Dendritic cell treated with granulocyte-macrophage colony-stimulating factor and Interleukin-4, amounts not matched to agents 40 ng/mL and 50 ng/mL, for 4 days (primary cell): ENCODE results near the gene AFAP1L2.

Experiments used
- H3K27ac Mint-ChIP-seq: one replicate; pipeline ENCODE4 v1.8.0; 2022; ENCODE audit warnings: mild to moderate bottlenecking, mixed read lengths
- H3K27me3 Mint-ChIP-seq: one replicate; pipeline ENCODE4 v1.8.0; 2022; ENCODE audit warnings: mild to moderate bottlenecking, mixed read lengths
- H3K36me3 Mint-ChIP-seq: one replicate; pipeline ENCODE4 v1.8.0; 2022; ENCODE audit warnings: low read depth, mixed read lengths
- H3K4me1 Mint-ChIP-seq: one replicate; pipeline ENCODE4 v1.8.0; 2022; ENCODE audit warnings: low read depth, mixed read lengths
- H3K4me3 Mint-ChIP-seq: one replicate; pipeline ENCODE4 v1.8.0; 2022; ENCODE audit warnings: mild to moderate bottlenecking, moderate library complexity, mixed read lengths
- H3K9me3 Mint-ChIP-seq: one replicate; pipeline ENCODE4 v1.8.0; 2022; ENCODE audit warnings: mixed read lengths
- intact Hi-C: fragments of 100-400 bp; cut with micrococcal nuclease; formaldehyde crosslinking; loops from one replicate; pipeline ENCODE4 v1.15.0; 2022

Gene AFAP1L2

DNA sequence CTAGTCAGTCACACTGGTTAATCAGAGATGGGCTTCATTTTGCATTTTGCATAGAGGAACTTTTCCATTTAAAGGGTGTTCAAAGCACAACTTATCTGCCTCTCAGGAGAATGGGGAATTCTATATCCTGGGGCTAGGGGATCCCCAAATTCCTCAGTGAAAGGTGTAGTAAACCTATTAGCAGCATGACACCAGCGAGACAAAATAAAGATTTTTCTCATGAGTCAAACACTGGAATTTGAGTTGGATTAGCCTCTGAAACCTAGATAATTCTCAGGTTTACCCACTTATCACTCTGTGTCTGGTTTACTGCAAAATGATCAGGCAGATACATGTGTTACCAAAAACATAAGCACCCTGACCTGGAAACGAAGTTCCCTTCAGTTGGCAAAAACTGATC lies 2.1 kb downstream of the AFAP1L2 start:
- no peaks in the 10 kb centered on the region for H3K36me3 Mint-ChIP-seq
- intact Hi-C loops: no loop called here
- peaks cover 62% of the 10 kb centered on the region for H3K27me3 Mint-ChIP-seq
- H3K4me3 Mint-ChIP-seq: no peak overlapping the region
- no peaks in the 10 kb centered on the region for H3K9me3 Mint-ChIP-seq
- H3K27ac Mint-ChIP-seq: no peak overlapping the region
- peaks cover 9% of the 10 kb centered on the region for H3K4me1 Mint-ChIP-seq

DNA sequence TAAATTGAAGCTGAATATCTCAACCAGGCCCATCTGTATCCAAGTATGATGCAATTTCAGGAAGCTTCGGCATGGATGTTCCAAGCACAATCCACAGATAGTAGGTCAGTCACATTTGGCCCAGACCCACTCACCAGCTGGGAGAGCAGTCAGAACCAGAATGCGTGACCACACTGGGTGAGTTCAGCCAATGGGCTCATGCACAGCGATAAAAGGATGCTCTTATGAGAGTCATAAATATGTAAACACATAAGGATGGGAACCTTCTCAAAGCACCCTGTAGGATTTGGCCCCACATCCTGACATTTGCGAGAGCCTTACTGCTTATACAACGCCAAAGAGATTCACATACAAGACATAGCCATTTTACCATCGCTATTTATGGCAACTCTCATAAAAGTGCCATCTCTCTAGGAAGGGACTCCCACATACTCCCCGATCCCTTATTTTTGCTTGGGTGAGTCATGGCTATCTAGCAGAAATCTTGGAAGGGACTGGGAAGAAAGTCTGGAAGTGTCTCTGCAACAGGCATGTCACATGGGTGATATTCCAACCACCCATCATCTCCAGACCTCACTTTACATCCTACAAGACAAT lies 3.0 kb downstream of the AFAP1L2 start:
- Mint-ChIP-seq H3K36me3 (no peaks in the 10 kb centered on the region), H3K4me1 (peaks cover 9% of the 10 kb centered on the region), H3K27ac (no peak overlapping the region), H3K4me3 (no peak overlapping the region), H3K9me3 (no peaks in the 10 kb centered on the region), H3K27me3 (peaks cover 62% of the 10 kb centered on the region)
- intact Hi-C loops: no loop called here

DNA sequence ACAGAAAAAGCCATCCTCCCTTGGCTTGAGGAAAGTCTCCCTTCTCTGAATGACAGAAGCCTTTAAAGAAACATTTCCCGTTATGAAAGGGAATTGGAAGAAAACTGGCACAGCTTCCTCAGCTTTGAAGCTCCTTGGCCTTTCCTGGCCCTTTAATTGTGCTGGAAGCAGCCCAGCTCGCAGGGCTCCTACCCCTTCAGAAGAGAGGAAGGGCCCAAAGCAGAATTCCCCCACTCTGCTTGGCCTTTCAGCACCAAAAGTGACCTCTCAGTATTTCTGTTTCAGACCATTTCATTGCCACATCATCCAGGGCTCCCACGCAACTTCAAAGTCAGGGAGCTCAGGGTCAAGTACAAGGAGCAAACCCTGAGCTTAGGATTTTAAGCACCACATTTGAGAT lies 4.2 kb downstream of the AFAP1L2 start:
- Mint-ChIP-seq H3K4me1 (peaks cover 9% of the 10 kb centered on the region), H3K27me3 (peaks cover 54% of the 10 kb centered on the region), H3K4me3 (no peak overlapping the region), H3K9me3 (no peaks in the 10 kb centered on the region), H3K36me3 (no peaks in the 10 kb centered on the region), H3K27ac (no peak overlapping the region)
- intact Hi-C loops: no loop called here

DNA sequence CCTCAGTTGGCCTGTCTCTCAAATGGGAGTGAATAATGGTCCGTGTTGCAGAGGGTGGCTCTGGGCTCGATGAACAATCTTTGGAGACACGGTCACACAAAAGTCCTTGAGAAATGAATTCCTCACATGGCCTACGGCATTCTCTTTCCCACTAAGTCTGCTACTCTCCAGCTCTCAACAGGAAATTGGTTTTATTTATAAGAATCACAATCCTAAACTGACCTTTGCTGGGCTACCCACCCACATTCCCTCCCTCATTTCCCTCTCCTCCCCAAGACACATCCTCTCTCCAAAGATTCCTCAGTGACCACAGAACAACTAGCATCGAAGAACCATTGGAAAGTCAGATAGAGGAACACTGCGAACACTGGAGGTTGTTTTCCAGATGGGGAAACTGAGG lies 4.7 kb downstream of the AFAP1L2 start:
- Mint-ChIP-seq H3K27ac (no peak overlapping the region), H3K4me1 (peaks cover 6% of the 10 kb centered on the region), H3K27me3 (peaks cover 52% of the 10 kb centered on the region), H3K9me3 (no peaks in the 10 kb centered on the region), H3K36me3 (no peaks in the 10 kb centered on the region), H3K4me3 (no peak overlapping the region)
- intact Hi-C loops: no loop called here

- no peaks in the 10 kb centered on the region for H3K4me1 Mint-ChIP-seq
- no peak overlapping the region for H3K4me3 Mint-ChIP-seq
- H3K36me3 Mint-ChIP-seq: no peaks in the 10 kb centered on the region
- no peaks in the 10 kb centered on the region for H3K9me3 Mint-ChIP-seq
- H3K27me3 Mint-ChIP-seq: peaks cover 45% of the 10 kb centered on the region
- intact Hi-C loops: no loop called here
- H3K27ac Mint-ChIP-seq: no peak overlapping the region
Observed at GRCh38 chr10:114398587-114399331, 5.5 kb downstream of the AFAP1L2 start.

- no peak overlapping the region for H3K27ac Mint-ChIP-seq
- H3K4me1 Mint-ChIP-seq: no peaks in the 10 kb centered on the region
- H3K4me3 Mint-ChIP-seq: no peak overlapping the region
- intact Hi-C loops: no loop called here
- no peaks in the 10 kb centered on the region for H3K36me3 Mint-ChIP-seq
- no peaks in the 10 kb centered on the region for H3K9me3 Mint-ChIP-seq
- H3K27me3 Mint-ChIP-seq: peaks cover 38% of the 10 kb centered on the region
Observed at GRCh38 chr10:114397651-114398145, 6.6 kb downstream of the AFAP1L2 start.

DNA sequence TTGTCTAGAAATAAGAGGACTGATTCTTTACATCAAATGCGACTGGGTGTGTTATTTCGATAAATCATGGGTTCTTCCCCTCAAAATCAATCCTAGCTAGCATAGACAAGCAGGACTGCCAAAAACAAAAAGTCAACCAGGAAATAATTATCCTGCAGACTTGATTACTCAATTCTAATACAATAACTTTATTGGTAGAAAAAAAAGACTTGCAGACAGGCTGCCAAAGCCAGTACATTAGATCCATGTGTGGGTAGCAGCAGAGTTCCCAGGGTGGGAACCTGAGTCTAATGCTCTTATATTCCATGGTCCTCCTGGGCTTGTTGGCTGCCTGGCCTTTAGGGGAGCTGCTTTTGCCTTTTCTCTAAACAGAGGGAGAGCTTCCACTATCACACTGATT lies 7.8 kb downstream of the AFAP1L2 start:
- H3K4me1 Mint-ChIP-seq: no peaks in the 10 kb centered on the region
- no peaks in the 10 kb centered on the region for H3K9me3 Mint-ChIP-seq
- peaks cover 26% of the 10 kb centered on the region for H3K27me3 Mint-ChIP-seq
- intact Hi-C loops: no loop called here
- no peak overlapping the region for H3K4me3 Mint-ChIP-seq
- H3K27ac Mint-ChIP-seq: no peak overlapping the region
- H3K36me3 Mint-ChIP-seq: no peaks in the 10 kb centered on the region

GRCh38 chr10:114395366-114396022 lies 8.8 kb downstream of the AFAP1L2 start:
- Mint-ChIP-seq H3K4me3 (no peak overlapping the region), H3K27ac (no peak overlapping the region)
- intact Hi-C loops: no loop called here

DNA sequence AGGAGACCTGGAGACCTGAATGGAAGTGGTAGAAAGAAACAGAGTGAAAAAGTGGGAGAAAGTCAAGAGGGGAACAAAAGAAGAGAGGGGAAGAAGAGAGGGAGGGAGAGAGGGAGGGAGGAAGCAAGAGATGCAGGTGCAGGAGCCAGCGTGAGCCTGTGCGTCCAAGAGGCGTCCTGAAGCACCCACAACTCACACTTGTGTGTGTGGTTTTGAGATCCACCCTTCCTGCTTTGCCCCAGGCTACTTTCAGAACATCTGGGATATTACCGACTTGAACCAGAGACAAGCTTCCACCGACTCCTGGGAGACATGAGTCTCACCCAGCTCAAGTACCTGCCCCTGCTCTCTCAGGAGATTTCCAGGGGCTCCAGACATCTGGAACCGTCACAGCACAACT lies 9.8 kb downstream of the AFAP1L2 start:
- no peak overlapping the region for H3K4me3 Mint-ChIP-seq
- intact Hi-C loops: no loop called here
- no peaks in the 10 kb centered on the region for H3K4me1 Mint-ChIP-seq
- no peak overlapping the region for H3K27ac Mint-ChIP-seq
- H3K36me3 Mint-ChIP-seq: no peaks in the 10 kb centered on the region
- no peaks in the 10 kb centered on the region for H3K9me3 Mint-ChIP-seq
- H3K27me3 Mint-ChIP-seq: peaks cover 10% of the 10 kb centered on the region

More at GRCh38 chr10:114395366-114396022, 8.8 kb downstream of the AFAP1L2 start:
- Mint-ChIP-seq H3K36me3 (no peaks in the 10 kb centered on the region), H3K27me3 (peaks cover 18% of the 10 kb centered on the region), H3K4me1 (no peaks in the 10 kb centered on the region), H3K9me3 (no peaks in the 10 kb centered on the region)

DNA sequence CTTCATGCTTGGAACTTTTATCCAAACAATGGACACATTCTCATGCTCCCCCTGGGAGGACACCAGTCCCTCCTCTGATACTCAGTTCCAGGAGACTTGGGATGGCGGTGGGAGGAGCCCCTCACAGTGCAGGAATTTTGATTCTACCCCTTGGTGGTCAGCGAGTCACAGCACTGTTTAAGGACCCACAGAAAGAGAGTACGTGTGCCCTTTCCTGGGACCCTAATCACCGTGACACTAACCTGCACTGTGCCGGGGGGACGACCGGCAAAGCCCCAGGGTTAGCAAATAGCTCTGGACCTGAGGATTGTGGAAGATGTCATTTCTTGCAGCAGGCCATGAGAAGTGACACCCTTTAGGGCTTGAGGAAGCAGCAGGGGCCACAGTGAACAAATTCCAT lies 10.4 kb downstream of the AFAP1L2 start:
- peaks cover 9% of the 10 kb centered on the region for H3K27me3 Mint-ChIP-seq
- no peak overlapping the region for H3K27ac Mint-ChIP-seq
- intact Hi-C loops: no loop called here
- no peak overlapping the region for H3K4me3 Mint-ChIP-seq
- no peaks in the 10 kb centered on the region for H3K4me1 Mint-ChIP-seq
- H3K9me3 Mint-ChIP-seq: no peaks in the 10 kb centered on the region
- H3K36me3 Mint-ChIP-seq: no peaks in the 10 kb centered on the region

DNA sequence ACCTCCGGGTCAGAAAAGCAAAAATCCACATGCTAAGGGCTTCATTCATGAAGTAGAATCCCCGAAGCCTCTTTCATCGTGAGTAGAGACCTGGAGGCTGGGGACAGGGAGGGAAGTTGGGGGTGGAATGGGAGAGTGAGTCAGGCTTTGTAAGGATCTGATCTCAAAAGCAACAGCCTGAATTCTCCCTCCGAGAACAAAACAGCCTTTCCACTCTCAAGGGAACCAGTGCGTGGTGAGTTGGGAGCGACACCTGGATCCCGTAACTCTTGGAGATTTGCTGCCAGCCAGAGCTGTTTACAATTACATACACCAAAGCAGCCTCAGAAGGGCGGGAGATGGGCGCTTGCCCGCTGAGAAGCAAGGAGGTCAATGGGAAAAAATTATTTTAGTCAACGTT lies 10.8 kb downstream of the AFAP1L2 start:
- peaks cover 9% of the 10 kb centered on the region for H3K27me3 Mint-ChIP-seq

GRCh38 chr10:114392112-114392835 lies 12.0 kb downstream of the AFAP1L2 start:
- Mint-ChIP-seq H3K4me3 (no peak overlapping the region), H3K9me3 (no peaks in the 10 kb centered on the region), H3K27me3 (peaks cover 12% of the 10 kb centered on the region), H3K27ac (no peak overlapping the region), H3K36me3 (no peaks in the 10 kb centered on the region), H3K4me1 (no peaks in the 10 kb centered on the region)
- intact Hi-C loops: no loop called here

More for the DNA sequence above, 10.8 kb downstream of the AFAP1L2 start:
- Mint-ChIP-seq H3K4me3 (no peak overlapping the region), H3K4me1 (no peaks in the 10 kb centered on the region), H3K9me3 (no peaks in the 10 kb centered on the region), H3K27ac (no peak overlapping the region), H3K36me3 (no peaks in the 10 kb centered on the region)
- intact Hi-C loops: no loop called here

DNA sequence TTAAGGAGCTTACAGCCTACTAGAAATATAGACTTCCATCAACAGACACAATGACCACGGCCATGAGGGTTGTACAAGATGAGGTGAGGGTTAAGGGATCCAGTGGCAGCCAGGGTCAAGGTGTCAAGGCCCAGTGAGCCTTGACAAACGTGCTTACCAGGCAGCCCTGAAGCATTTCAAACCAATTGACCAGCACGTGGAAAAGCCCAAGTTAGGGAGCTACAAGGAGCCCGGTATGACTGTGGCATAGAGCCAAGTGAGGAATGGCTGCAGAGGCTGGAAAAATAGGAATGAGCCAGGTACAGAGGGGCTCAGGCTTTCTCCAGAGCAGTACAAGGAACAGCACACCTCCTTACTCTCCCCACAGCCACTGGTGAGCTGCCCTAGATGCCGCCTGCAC lies 12.7 kb downstream of the AFAP1L2 start:
- H3K4me1 Mint-ChIP-seq: no peaks in the 10 kb centered on the region
- H3K27ac Mint-ChIP-seq: no peak overlapping the region
- no peak overlapping the region for H3K4me3 Mint-ChIP-seq
- peaks cover 8% of the 10 kb centered on the region for H3K27me3 Mint-ChIP-seq
- H3K36me3 Mint-ChIP-seq: no peaks in the 10 kb centered on the region
- H3K9me3 Mint-ChIP-seq: no peaks in the 10 kb centered on the region
- intact Hi-C loops: no loop called here

- Mint-ChIP-seq H3K9me3 (no peaks in the 10 kb centered on the region), H3K36me3 (no peaks in the 10 kb centered on the region), H3K27me3 (peaks cover 7% of the 10 kb centered on the region), H3K4me1 (no peaks in the 10 kb centered on the region), H3K27ac (no peak overlapping the region), H3K4me3 (no peak overlapping the region)
- intact Hi-C loops: no loop called here
Observed at GRCh38 chr10:114389426-114389825, 14.9 kb downstream of the AFAP1L2 start.
